ENCODE measurements around the gene TTLL3. TPM values are rescaled to one million over a fixed set of nuclear protein-coding genes. Genes with fewer than 3 reads are reported as not detected.

Gene TTLL3
- total and polyA plus RNA-seq, 2 of the 13 experiments (the other 11 are each of a cell fraction or from before 2014, with no cell fraction given): 9.5 to 51.2 TPM

GRCh38 chr3:9792405-9793160 lies 17.5 kb upstream of the TTLL3 start, which contains the start of the genes ARPC4 and TADA3 (continued):
- TF ChIP-seq HIVEP1 (CRISPR knock-in tag; IDR thresholded peaks at IDR 0.05): no peak
- peak; percentile 58 for TF ChIP-seq HDAC1 (CRISPR knock-in tag; IDR thresholded peaks at IDR 0.05)
- peak; percentile 67; the same call in 1 of the 2 replicates for TF ChIP-seq ZNF556 (CRISPR knock-in tag; IDR thresholded peaks at IDR 0.05; ENCODE audit: borderline replicate concordance)
- 0 out of 2 replicates have a peak, but pooled peaks have one; percentile 29 for TF ChIP-seq NKX3-1 (CRISPR knock-in tag; IDR thresholded peaks at IDR 0.05)
- TF ChIP-seq, protein P1, sequence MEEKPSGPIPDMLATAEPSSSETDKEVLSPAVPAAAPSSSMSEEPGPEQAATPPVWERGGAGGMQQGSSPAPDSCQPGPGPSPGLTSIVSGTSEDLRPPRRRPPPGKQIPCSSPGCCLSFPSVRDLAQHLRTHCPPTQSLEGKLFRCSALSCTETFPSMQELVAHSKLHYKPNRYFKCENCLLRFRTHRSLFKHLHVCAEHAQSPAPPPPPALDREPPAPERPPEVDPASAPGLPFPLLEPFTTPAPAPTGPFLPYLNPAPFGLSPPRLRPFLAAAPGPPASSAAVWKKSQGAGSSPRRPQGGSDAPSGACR (CRISPR knock-in tag; IDR thresholded peaks at IDR 0.05): peak; percentile 90
- TF ChIP-seq HNRNPLL (IDR thresholded peaks at IDR 0.05; ENCODE audit: low read depth, low read length, poor library complexity, severe bottlenecking): peak; percentile 31
- TF ChIP-seq ZNF451 (CRISPR knock-in tag; IDR thresholded peaks at IDR 0.05): no peak
- no peak for TF ChIP-seq ZNF674 (CRISPR knock-in tag; IDR thresholded peaks at IDR 0.05; ENCODE audit: low read depth)
- peak; percentile 62; the same call in 1 of the 2 replicates for TF ChIP-seq ZBTB7B (CRISPR knock-in tag; IDR thresholded peaks at IDR 0.05)
- peak; percentile 55 for TF ChIP-seq PHF21A (CRISPR knock-in tag; IDR thresholded peaks at IDR 0.05)
- TF ChIP-seq SRSF1 (optimal IDR thresholded peaks at IDR 0.05; ENCODE audit: low read depth, low read length): peak; percentile 75
- peak; percentile 51; the same call in 1 of the 2 replicates for TF ChIP-seq ZNF782 (CRISPR knock-in tag; IDR thresholded peaks at IDR 0.05; ENCODE audit: borderline replicate concordance)
- peak; percentile 81 for TF ChIP-seq HNRNPK (IDR thresholded peaks at IDR 0.05; ENCODE audit: low read depth, low read length, poor library complexity, severe bottlenecking)
- TF ChIP-seq ASH2L (IDR thresholded peaks at IDR 0.05; ENCODE audit: insufficient read length, low read depth, low read length): peak; percentile 84
- TF ChIP-seq SP4 (CRISPR knock-in tag; IDR thresholded peaks at IDR 0.05): peak; percentile 74
- peak; percentile 89 for TF ChIP-seq GATAD1 (CRISPR knock-in tag; IDR thresholded peaks at IDR 0.05)
- no peak for TF ChIP-seq SALL2 (CRISPR knock-in tag; IDR thresholded peaks at IDR 0.05)
- TF ChIP-seq, protein P2, sequence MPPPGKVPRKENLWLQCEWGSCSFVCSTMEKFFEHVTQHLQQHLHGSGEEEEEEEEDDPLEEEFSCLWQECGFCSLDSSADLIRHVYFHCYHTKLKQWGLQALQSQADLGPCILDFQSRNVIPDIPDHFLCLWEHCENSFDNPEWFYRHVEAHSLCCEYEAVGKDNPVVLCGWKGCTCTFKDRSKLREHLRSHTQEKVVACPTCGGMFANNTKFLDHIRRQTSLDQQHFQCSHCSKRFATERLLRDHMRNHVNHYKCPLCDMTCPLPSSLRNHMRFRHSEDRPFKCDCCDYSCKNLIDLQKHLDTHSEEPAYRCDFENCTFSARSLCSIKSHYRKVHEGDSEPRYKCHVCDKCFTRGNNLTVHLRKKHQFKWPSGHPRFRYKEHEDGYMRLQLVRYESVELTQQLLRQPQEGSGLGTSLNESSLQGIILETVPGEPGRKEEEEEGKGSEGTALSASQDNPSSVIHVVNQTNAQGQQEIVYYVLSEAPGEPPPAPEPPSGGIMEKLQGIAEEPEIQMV (CRISPR knock-in tag; IDR thresholded peaks at IDR 0.05; ENCODE audit: low read depth): 0 out of 2 replicates have a peak, but pooled peaks have one; percentile 44
- TF ChIP-seq, protein P3, sequence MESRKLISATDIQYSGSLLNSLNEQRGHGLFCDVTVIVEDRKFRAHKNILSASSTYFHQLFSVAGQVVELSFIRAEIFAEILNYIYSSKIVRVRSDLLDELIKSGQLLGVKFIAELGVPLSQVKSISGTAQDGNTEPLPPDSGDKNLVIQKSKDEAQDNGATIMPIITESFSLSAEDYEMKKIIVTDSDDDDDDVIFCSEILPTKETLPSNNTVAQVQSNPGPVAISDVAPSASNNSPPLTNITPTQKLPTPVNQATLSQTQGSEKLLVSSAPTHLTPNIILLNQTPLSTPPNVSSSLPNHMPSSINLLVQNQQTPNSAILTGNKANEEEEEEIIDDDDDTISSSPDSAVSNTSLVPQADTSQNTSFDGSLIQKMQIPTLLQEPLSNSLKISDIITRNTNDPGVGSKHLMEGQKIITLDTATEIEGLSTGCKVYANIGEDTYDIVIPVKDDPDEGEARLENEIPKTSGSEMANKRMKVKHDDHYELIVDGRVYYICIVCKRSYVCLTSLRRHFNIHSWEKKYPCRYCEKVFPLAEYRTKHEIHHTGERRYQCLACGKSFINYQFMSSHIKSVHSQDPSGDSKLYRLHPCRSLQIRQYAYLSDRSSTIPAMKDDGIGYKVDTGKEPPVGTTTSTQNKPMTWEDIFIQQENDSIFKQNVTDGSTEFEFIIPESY (CRISPR knock-in tag; IDR thresholded peaks at IDR 0.05): no peak
- TF ChIP-seq, protein P4, sequence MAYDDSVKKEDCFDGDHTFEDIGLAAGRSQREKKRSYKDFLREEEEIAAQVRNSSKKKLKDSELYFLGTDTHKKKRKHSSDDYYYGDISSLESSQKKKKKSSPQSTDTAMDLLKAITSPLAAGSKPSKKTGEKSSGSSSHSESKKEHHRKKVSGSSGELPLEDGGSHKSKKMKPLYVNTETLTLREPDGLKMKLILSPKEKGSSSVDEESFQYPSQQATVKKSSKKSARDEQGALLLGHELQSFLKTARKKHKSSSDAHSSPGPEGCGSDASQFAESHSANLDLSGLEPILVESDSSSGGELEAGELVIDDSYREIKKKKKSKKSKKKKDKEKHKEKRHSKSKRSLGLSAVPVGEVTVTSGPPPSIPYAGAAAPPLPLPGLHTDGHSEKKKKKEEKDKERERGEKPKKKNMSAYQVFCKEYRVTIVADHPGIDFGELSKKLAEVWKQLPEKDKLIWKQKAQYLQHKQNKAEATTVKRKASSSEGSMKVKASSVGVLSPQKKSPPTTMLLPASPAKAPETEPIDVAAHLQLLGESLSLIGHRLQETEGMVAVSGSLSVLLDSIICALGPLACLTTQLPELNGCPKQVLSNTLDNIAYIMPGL (CRISPR knock-in tag; IDR thresholded peaks at IDR 0.05; ENCODE audit: borderline replicate concordance in 1 of 2, low read depth in 1 of 2): peak; percentile 70 to 73

Data from HepG2 (cell line).